Karpas-422 (cell line): Measurements from ENCODE around the gene MCRIP1. TPM values are rescaled to one million over a fixed set of nuclear protein-coding genes. Genes with fewer than 3 reads are reported as not detected.
A peak's percentile ranks its signal among the peaks of the same experiment; 100 is the strongest.

ENCODE experiments used
- DNase-seq: peaks from one replicate; pipeline ENCODE4 v3.0.0-alpha.2; 2015
- H2AFZ ChIP-seq: fragments of 200-600 bp; sonication (generic); 2 replicates; pipeline ENCODE4 v1.6.1; 2014; ENCODE audit warnings: antibody characterized with exemption, low read length, mixed read lengths
- H3K27ac ChIP-seq: fragments of 200-600 bp; sonication (generic); 2 replicates; pipeline ENCODE4 v1.5.1; 2014; ENCODE audit warnings: mild to moderate bottlenecking, low read length, moderate library complexity
- H3K27me3 ChIP-seq: fragments of 200-600 bp; sonication (generic); 2 replicates; pipeline ENCODE4 v1.6.1; 2014; ENCODE audit warnings: low read length, mixed read lengths
- H3K36me3 ChIP-seq: fragments of 200-600 bp; sonication (generic); 2 replicates; pipeline ENCODE4 v1.6.1; 2014; ENCODE audit warnings: low read length, mixed read lengths; ENCODE audit not compliant: insufficient read depth
- H3K4me1 ChIP-seq: fragments of 200-600 bp; sonication (generic); 2 replicates; pipeline ENCODE4 v1.6.1; 2014; ENCODE audit warnings: mild to moderate bottlenecking, low read length, mixed read lengths
- H3K4me2 ChIP-seq: fragments of 200-600 bp; sonication (generic); 2 replicates; pipeline ENCODE4 v1.6.1; 2014; ENCODE audit warnings: low read length, low read depth, mild to moderate bottlenecking; ENCODE audit not compliant: poor library complexity, severe bottlenecking
- H3K4me3 ChIP-seq: fragments of 200-600 bp; sonication (generic); 2 replicates; pipeline ENCODE4 v1.5.1; 2014; ENCODE audit warnings: mild to moderate bottlenecking, antibody characterized with exemption, low read length, mixed read lengths
- H3K79me2 ChIP-seq: fragments of 200-600 bp; sonication (generic); 2 replicates; pipeline ENCODE4 v1.6.1; 2014; ENCODE audit warnings: mild to moderate bottlenecking, low read length, mixed read lengths
- H3K9ac ChIP-seq: fragments of 200-600 bp; sonication (generic); 2 replicates; pipeline ENCODE4 v1.6.0; 2014; ENCODE audit warnings: low read length
- H3K9me2 ChIP-seq: fragments of 200-600 bp; sonication (generic), shearing (Covaris generic); replicated peaks from 2 replicates; pipeline ENCODE4 v1.6.0; 2014; ENCODE audit warnings: mild to moderate bottlenecking, low read length, moderate library complexity; ENCODE audit not compliant: insufficient read depth
- H3K9me3 ChIP-seq: fragments of 300-700, 200-600 bp; sonication (generic); 2 replicates; pipeline ENCODE4 v1.6.1; 2014; ENCODE audit warnings: low read length, mixed read lengths
- H4K20me1 ChIP-seq: fragments of 200-600 bp; sonication (generic); 2 replicates; pipeline ENCODE4 v1.6.1; 2014; ENCODE audit warnings: mild to moderate bottlenecking, antibody characterized with exemption, low read length, low read depth; ENCODE audit not compliant: insufficient read depth
- total RNA-seq: library from RNA; depleted of rRNA; stranded (reverse); fragments of >200 nt; shearing (Covaris generic); gene quantifications from 2 replicates; pipeline ENCODE4 v1.2.3, GENCODE V29; 2014; ENCODE audit warnings: low replicate concordance

Gene MCRIP1
- total RNA-seq, 1 experiment from 2014 or later = 55.9 TPM

GRCh38 chr17:81808778-81809555 lies 24.1 kb downstream of the MCRIP1 start:
- Histone ChIP-seq H4K20me1 (no peaks in the 10 kb centered on the region), H3K79me2 (no peaks in the 10 kb centered on the region), H3K4me2 (no peak overlapping the region), H3K9me3 (no peaks in the 10 kb centered on the region), H3K36me3 (no peaks in the 10 kb centered on the region), H3K4me1 (no peaks in the 10 kb centered on the region), H3K4me3 (no peak overlapping the region), H3K27me3 (no peaks in the 10 kb centered on the region), H3K9me2 (no peaks in the 10 kb centered on the region), H2AFZ (no peak overlapping the region), H3K27ac (no peak overlapping the region), H3K9ac (no peak overlapping the region)
- peak; percentile 76 for DNase-seq

GRCh38 chr17:81807839-81808238 lies 25.3 kb downstream of the MCRIP1 start:
- no peak overlapping the region for H3K4me2 ChIP-seq
- H3K9ac ChIP-seq = no peak overlapping the region
- H3K4me1 ChIP-seq = no peaks in the 10 kb centered on the region
- no peaks in the 10 kb centered on the region for H3K36me3 ChIP-seq
- no peaks in the 10 kb centered on the region for H3K9me2 ChIP-seq
- H3K79me2 ChIP-seq = no peaks in the 10 kb centered on the region
- DNase-seq = no peak
- no peak overlapping the region for H3K4me3 ChIP-seq
- no peaks in the 10 kb centered on the region for H3K27me3 ChIP-seq
- H4K20me1 ChIP-seq = no peaks in the 10 kb centered on the region
- H3K9me3 ChIP-seq = no peaks in the 10 kb centered on the region
- H3K27ac ChIP-seq = no peak overlapping the region
- H2AFZ ChIP-seq = no peak overlapping the region

GRCh38 chr17:81807210-81807719 lies 25.8 kb downstream of the MCRIP1 start:
- no peak overlapping the region for H3K27ac ChIP-seq
- H3K9ac ChIP-seq = no peak overlapping the region
- no peaks in the 10 kb centered on the region for H3K79me2 ChIP-seq
- no peak overlapping the region for H3K4me3 ChIP-seq
- no peak overlapping the region for H2AFZ ChIP-seq
- no peaks in the 10 kb centered on the region for H3K9me2 ChIP-seq
- H3K9me3 ChIP-seq = no peaks in the 10 kb centered on the region
- no peaks in the 10 kb centered on the region for H3K4me1 ChIP-seq
- DNase-seq = no peak
- no peaks in the 10 kb centered on the region for H3K27me3 ChIP-seq
- H3K36me3 ChIP-seq = no peaks in the 10 kb centered on the region
- no peaks in the 10 kb centered on the region for H4K20me1 ChIP-seq
- H3K4me2 ChIP-seq = no peak overlapping the region

- H3K9ac ChIP-seq = no peak overlapping the region
- no peaks in the 10 kb centered on the region for H4K20me1 ChIP-seq
- no peaks in the 10 kb centered on the region for H3K4me1 ChIP-seq
- no peak overlapping the region for H3K4me3 ChIP-seq
- H3K4me2 ChIP-seq = no peak overlapping the region
- no peaks in the 10 kb centered on the region for H3K36me3 ChIP-seq
- DNase-seq = no peak
- H3K27me3 ChIP-seq = no peaks in the 10 kb centered on the region
- no peaks in the 10 kb centered on the region for H3K9me3 ChIP-seq
- no peak overlapping the region for H2AFZ ChIP-seq
- no peaks in the 10 kb centered on the region for H3K79me2 ChIP-seq
- no peak overlapping the region for H3K27ac ChIP-seq
- no peaks in the 10 kb centered on the region for H3K9me2 ChIP-seq
Measured at GRCh38 chr17:81806461-81807209, 26.5 kb downstream of the MCRIP1 start.

GRCh38 chr17:81805707-81806460 lies 27.2 kb downstream of the MCRIP1 start:
- no peaks in the 10 kb centered on the region for H4K20me1 ChIP-seq
- no peaks in the 10 kb centered on the region for H3K9me2 ChIP-seq
- no peaks in the 10 kb centered on the region for H3K4me1 ChIP-seq
- no peaks in the 10 kb centered on the region for H3K36me3 ChIP-seq
- H2AFZ ChIP-seq = no peak overlapping the region
- H3K27ac ChIP-seq = no peak overlapping the region
- no peaks in the 10 kb centered on the region for H3K27me3 ChIP-seq
- no peak overlapping the region for H3K9ac ChIP-seq
- no peak overlapping the region for H3K4me2 ChIP-seq
- H3K9me3 ChIP-seq = no peaks in the 10 kb centered on the region
- H3K4me3 ChIP-seq = no peak overlapping the region
- H3K79me2 ChIP-seq = no peaks in the 10 kb centered on the region
- DNase-seq = no peak

GRCh38 chr17:81804559-81805399 lies 28.3 kb downstream of the MCRIP1 start:
- no peaks in the 10 kb centered on the region for H4K20me1 ChIP-seq
- H3K4me3 ChIP-seq = no peak overlapping the region
- H3K4me2 ChIP-seq = no peak overlapping the region
- no peaks in the 10 kb centered on the region for H3K9me3 ChIP-seq
- H3K9me2 ChIP-seq = no peaks in the 10 kb centered on the region
- no peak overlapping the region for H3K27ac ChIP-seq
- H3K27me3 ChIP-seq = no peaks in the 10 kb centered on the region
- H2AFZ ChIP-seq = no peak overlapping the region
- DNase-seq = no peak
- no peaks in the 10 kb centered on the region for H3K4me1 ChIP-seq
- H3K36me3 ChIP-seq = no peaks in the 10 kb centered on the region
- H3K79me2 ChIP-seq = no peaks in the 10 kb centered on the region
- H3K9ac ChIP-seq = no peak overlapping the region

- H3K4me2 ChIP-seq = no peak within 1 kb of the TSS
- H2AFZ ChIP-seq = no peak within 1 kb of the TSS
- DNase-seq = no peak
Measured at GRCh38 chr17:81803728-81804558, 29.1 kb downstream of the MCRIP1 start, which contains the start of gene GCGR. GCGR (plus strand) TSS chr17:81804150; CDS start chr17:81809019, 4,869 bp downstream.

More at GRCh38 chr17:81803728-81804558, 29.1 kb downstream of the MCRIP1 start, which contains the start of gene GCGR:
- Histone ChIP-seq H3K27me3 (no peaks in the 10 kb centered on the region), H4K20me1 (no peaks in the 10 kb centered on the region), H3K9me2 (no peaks in the 10 kb centered on the region), H3K36me3 (no peaks in the 10 kb centered on the region), H3K27ac (no peak within 1 kb of the TSS), H3K4me3 (no peak within 1 kb of the TSS), H3K79me2 (no peaks in the 10 kb centered on the region), H3K9me3 (no peaks in the 10 kb centered on the region), H3K4me1 (no peaks in the 10 kb centered on the region), H3K9ac (no peak within 1 kb of the TSS)
